Mucosa of descending colon (tissue), 3 donors: ENCODE data around the gene KIF5C. TPM values are rescaled to one million over a fixed set of nuclear protein-coding genes. Genes with fewer than 3 reads are reported as not detected.

ENCODE experiments used
- ATAC-seq: fragments of 200-7000 bp; cut with Tn5 transposase; one replicate; pipeline ENCODE4 v1.9.1; 2020; ENCODE audit warnings: mild to moderate bottlenecking, moderate library complexity
- DNase-seq, 3 donors: peaks; one replicate each; pipeline ENCODE4 v3.0.0-alpha.2; 2020
- H3K36me3 ChIP-seq: fragments of 200-600 bp; one replicate; pipeline ENCODE4 v1.8.0; 2021; ENCODE audit warnings: low read depth, mild to moderate bottlenecking
- H3K4me1 ChIP-seq: fragments of 200-600 bp; one replicate; pipeline ENCODE4 v1.8.0; 2021; ENCODE audit warnings: low read depth, mild to moderate bottlenecking
- H3K4me3 ChIP-seq: fragments of 200-600 bp; one replicate; pipeline ENCODE4 v1.8.0; 2021; ENCODE audit warnings: mild to moderate bottlenecking
- H3K9me3 ChIP-seq: fragments of 200-600 bp; one replicate; pipeline ENCODE4 v1.8.0; 2021; ENCODE audit warnings: mild to moderate bottlenecking
- intact Hi-C, 2 donors: fragments of 100-400 bp; cut with DNase I in 1 of 2; cut with micrococcal nuclease in 1 of 2; formaldehyde crosslinking; loops; one replicate each; pipeline versions ENCODE4 v1.11.0 to v1.11.1; 2022; cut with DNase I, micrococcal nuclease
- total RNA-seq, 3 donors: library from RNA; stranded (reverse); fragmentation: NEBNext Ultra II Directional in 2 of 3; extraction: Animal tissue kit (Norgen Biotek cat#: 25700) in 2 of 3; gene quantifications; one replicate each; pipeline versions ENCODE4 v1.2.1 to v1.2.4, GENCODE V29; 2021 to 2023
- TF ChIP-seq, protein P1 (sequence below): fragments of 200-600 bp; IDR thresholded peaks from one replicate; pipeline ENCODE4 v1.8.0; 2022; ENCODE audit warnings: antibody characterized with exemption, mild to moderate bottlenecking
- donor health status: DM: no; HTN: no; CAD: no; lungs with moderate emphysema.
- donor health status: DM: no; HTN: no; CAD: no.
- donor health status: DM: no; HTN: yes; CAD: no.

The KIF5C gene
- total RNA-seq, 3 donors from 2014 or later: 1.5 to 11.0 (median 2.5) TPM

DNA sequence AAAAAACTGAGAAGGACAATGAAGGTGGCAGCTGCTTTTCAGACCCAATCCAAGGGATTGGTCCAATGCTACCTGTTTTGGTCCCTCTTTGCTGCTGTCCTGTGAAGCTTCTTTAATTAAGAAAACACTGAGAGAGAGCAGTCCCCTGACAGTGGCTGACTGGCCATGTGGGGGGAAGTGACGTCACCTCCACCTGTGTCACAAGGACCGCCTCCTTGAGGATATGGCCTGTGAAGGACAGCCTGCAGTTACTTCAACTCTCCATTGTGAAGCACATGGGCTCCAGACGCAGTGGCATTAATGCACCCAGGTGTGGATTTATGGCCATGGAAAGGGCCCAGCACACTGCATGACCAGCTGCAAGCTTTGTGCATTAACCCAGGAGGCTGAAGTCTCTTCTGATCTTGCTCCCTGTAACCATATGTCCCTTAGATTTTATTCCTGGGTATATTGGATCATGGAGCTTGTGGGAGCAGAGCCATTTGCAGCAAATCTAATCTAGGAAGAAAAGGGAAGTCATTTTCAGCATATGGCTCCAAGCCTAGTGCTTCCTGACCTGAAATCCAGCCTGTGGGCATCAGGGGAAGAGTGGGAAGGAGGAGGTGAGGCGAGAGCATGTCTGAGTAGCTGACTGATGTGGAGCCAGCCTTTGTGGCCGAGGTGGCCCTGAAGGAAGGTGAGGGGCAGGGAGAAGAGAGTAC is 32.2 kb downstream of the KIF5C start:
- intact Hi-C loops: no loop called here
- DNase-seq: no peak
- TF ChIP-seq, protein P1, sequence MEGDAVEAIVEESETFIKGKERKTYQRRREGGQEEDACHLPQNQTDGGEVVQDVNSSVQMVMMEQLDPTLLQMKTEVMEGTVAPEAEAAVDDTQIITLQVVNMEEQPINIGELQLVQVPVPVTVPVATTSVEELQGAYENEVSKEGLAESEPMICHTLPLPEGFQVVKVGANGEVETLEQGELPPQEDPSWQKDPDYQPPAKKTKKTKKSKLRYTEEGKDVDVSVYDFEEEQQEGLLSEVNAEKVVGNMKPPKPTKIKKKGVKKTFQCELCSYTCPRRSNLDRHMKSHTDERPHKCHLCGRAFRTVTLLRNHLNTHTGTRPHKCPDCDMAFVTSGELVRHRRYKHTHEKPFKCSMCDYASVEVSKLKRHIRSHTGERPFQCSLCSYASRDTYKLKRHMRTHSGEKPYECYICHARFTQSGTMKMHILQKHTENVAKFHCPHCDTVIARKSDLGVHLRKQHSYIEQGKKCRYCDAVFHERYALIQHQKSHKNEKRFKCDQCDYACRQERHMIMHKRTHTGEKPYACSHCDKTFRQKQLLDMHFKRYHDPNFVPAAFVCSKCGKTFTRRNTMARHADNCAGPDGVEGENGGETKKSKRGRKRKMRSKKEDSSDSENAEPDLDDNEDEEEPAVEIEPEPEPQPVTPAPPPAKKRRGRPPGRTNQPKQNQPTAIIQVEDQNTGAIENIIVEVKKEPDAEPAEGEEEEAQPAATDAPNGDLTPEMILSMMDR: no peak
- Histone ChIP-seq H3K4me1 (no peaks in the 10 kb centered on the region), H3K9me3 (no peaks in the 10 kb centered on the region), H3K36me3 (no peaks in the 10 kb centered on the region), H3K4me3 (no peak overlapping the region)
- ATAC-seq: no peak

DNA sequence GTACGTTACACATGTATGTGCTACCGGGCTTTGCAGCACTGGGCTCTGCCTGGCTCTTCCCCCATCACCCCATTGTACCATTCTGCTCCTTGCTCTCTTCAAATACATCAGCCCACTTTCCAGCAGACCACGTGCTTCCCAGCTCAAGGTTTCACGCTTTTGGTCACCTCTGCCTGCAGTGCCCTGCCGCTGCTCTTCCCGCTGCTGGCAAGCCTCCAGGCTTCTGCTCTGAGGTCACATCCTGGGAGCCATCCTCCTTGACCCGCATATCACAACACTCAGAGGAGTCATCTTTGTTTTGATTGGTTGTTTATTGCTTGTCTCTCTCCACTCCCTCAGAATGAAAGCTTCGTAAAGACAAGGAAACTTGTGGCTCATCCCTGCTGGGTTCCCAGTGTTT is 34.1 kb downstream of the KIF5C start:
- no peaks in the 10 kb centered on the region for H3K4me1 ChIP-seq
- no peak for ATAC-seq
- TF ChIP-seq, protein P1: no peak
- H3K36me3 ChIP-seq: no peaks in the 10 kb centered on the region
- no peaks in the 10 kb centered on the region for H3K9me3 ChIP-seq
- DNase-seq: no peak
- intact Hi-C loops: no loop called here
- H3K4me3 ChIP-seq: no peak overlapping the region

DNA sequence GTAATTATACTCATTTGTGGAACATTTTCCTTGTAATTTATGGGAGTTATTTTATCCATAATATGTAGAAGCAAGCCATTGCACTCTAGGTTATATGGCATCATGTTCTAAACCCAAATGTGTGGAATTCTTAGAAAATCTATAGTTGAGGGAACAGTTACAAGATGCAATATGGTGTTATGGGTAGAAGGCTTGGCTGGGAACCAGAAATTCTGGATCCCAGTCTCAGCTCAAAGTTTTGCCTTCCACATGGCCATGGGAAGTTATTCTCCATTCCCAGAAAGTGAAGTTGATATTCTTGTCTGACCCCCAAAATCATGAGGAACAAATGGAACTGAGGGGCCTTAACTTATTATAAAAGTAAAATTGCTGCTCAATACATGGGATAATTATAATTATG is 38.0 kb downstream of the KIF5C start:
- TF ChIP-seq, protein P1: no peak
- Histone ChIP-seq H3K4me3 (no peak overlapping the region), H3K4me1 (no peaks in the 10 kb centered on the region), H3K9me3 (no peaks in the 10 kb centered on the region), H3K36me3 (no peaks in the 10 kb centered on the region)
- no peak for ATAC-seq
- intact Hi-C loops: no loop called here
- DNase-seq: no peak

DNA sequence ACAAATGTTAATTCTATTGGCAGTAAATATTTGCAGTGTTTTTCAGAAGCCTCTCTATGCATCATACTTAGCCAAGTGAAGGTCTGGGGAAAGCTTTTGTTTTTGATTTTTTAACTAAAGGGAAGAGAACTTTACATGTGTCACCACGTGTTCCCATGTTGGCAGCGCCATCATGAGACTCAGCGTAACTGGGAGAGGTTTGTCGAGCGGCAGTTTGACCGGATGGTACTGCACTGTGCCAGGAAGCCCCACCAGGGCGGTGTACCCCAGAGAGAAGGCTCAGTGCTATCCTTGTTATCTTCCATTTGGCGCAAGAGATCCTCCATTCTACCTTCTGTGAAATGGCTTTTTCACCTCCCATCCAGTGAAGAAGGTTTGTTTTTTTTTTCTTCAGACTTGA is 38.5 kb downstream of the KIF5C start:
- intact Hi-C loops: no loop called here
- Histone ChIP-seq H3K4me1 (no peaks in the 10 kb centered on the region), H3K36me3 (no peaks in the 10 kb centered on the region), H3K9me3 (peaks cover 4% of the 10 kb centered on the region), H3K4me3 (no peak overlapping the region)
- ATAC-seq: no peak
- TF ChIP-seq, protein P1: no peak
- no peak for DNase-seq

DNA sequence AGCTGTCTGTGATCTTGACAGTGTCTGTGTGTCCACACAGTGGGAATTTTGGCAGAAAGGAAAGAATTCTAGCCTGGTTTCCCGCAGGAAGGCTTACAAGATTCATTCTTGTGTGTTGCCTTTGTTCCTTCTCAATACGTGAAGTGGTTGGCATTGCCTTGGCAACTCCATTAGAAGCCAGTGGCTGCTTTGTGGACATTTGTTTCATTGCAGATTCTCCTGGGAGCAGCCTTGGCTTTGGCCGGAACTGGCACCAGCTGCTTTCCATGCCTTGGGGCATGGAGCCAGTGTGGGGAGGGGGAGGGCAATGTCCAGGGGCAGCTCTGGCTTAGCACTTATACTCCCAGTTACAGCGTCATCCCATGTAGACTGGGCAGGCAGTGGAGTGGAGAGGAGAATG is 39.4 kb downstream of the KIF5C start:
- Histone ChIP-seq H3K4me1 (no peaks in the 10 kb centered on the region), H3K36me3 (no peaks in the 10 kb centered on the region), H3K9me3 (peaks cover 8% of the 10 kb centered on the region), H3K4me3 (no peak overlapping the region)
- ATAC-seq (no peak), DNase-seq (no peak)
- intact Hi-C loops: no loop called here
- TF ChIP-seq, protein P1: no peak

DNA sequence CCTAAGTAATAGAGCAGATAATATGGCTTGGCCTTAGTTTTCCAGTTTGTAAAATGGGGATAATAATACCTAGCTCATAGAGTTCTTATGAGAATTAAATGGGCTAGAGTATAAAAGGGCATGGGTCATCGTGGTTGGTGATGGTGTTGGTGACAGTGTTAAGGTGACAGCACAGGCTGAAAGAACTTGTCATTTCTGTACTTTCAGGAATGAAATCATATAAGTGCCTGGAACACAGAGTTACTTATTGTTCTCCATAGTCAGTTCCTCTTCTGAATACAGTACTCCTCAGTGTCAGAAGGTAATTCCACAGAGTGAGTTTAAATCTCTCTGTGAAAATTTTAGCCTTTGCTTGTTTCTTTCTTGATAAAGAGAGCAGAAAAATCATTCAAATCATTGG is 42.4 kb downstream of the KIF5C start:
- intact Hi-C loops: no loop called here
- Histone ChIP-seq H3K9me3 (peaks cover 8% of the 10 kb centered on the region), H3K36me3 (no peaks in the 10 kb centered on the region), H3K4me1 (no peaks in the 10 kb centered on the region), H3K4me3 (no peak overlapping the region)
- DNase-seq (no peak), ATAC-seq (no peak)
- TF ChIP-seq, protein P1: no peak
